ENCODE results near the gene LCLAT1.

GRCh38 chr2:30549096-30549495, 102.0 kb downstream of the LCLAT1 start:
- TF ChIP-seq, protein P1, sequence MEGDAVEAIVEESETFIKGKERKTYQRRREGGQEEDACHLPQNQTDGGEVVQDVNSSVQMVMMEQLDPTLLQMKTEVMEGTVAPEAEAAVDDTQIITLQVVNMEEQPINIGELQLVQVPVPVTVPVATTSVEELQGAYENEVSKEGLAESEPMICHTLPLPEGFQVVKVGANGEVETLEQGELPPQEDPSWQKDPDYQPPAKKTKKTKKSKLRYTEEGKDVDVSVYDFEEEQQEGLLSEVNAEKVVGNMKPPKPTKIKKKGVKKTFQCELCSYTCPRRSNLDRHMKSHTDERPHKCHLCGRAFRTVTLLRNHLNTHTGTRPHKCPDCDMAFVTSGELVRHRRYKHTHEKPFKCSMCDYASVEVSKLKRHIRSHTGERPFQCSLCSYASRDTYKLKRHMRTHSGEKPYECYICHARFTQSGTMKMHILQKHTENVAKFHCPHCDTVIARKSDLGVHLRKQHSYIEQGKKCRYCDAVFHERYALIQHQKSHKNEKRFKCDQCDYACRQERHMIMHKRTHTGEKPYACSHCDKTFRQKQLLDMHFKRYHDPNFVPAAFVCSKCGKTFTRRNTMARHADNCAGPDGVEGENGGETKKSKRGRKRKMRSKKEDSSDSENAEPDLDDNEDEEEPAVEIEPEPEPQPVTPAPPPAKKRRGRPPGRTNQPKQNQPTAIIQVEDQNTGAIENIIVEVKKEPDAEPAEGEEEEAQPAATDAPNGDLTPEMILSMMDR (IDR thresholded peaks at IDR 0.05; ENCODE audit: low read depth, low read length, poor library complexity, severe bottlenecking): no peak
- TF ChIP-seq EZH2phosphoT487 (IDR thresholded peaks at IDR 0.05; ENCODE audit: borderline replicate concordance, low read length): no peak

Measured in DOHH2 (cell line).